Activated T-helper 17 cell treated with anti-CD3 and anti-CD28 coated beads, Interleukin-2, amount 50 U/mL, for 72 hours (primary cell): ENCODE measurements around the gene FARP1. TPM values are rescaled to one million over a fixed set of nuclear protein-coding genes. Genes with fewer than 3 reads are reported as not detected.
"Not testable (repeated sequence)": the region's sequence is repeated elsewhere in the genome, so short reads cannot be mapped to it uniquely, and the experiment has no call there.

ENCODE experiments used
- ATAC-seq: fragments of 150-1000 bp; cut with Tn5 transposase; replicated peaks from 2 replicates; pipeline ENCODE4 v1.10.0; 2021; ENCODE audit warnings: mild to moderate bottlenecking, moderate library complexity
- H3K27ac Mint-ChIP-seq: one replicate; pipeline ENCODE4 v1.8.0; 2022; ENCODE audit warnings: mixed read lengths
- H3K27me3 Mint-ChIP-seq: one replicate; pipeline ENCODE4 v1.8.0; 2022; ENCODE audit warnings: mixed read lengths
- H3K36me3 Mint-ChIP-seq: one replicate; pipeline ENCODE4 v1.8.0; 2022; ENCODE audit warnings: low read depth, mild to moderate bottlenecking, mixed read lengths
- H3K4me1 Mint-ChIP-seq: one replicate; pipeline ENCODE4 v1.8.0; 2022; ENCODE audit warnings: mixed read lengths
- H3K4me3 Mint-ChIP-seq: one replicate; pipeline ENCODE4 v1.8.0; 2022; ENCODE audit warnings: mild to moderate bottlenecking, mixed read lengths
- H3K9me3 Mint-ChIP-seq: one replicate; pipeline ENCODE4 v1.8.0; 2022; ENCODE audit warnings: mixed read lengths
- total RNA-seq, 2 donors: library from RNA; stranded (reverse); gene quantifications; one replicate each; pipeline ENCODE4 v1.2.3, GENCODE V29; 2022

The FARP1 gene
- total RNA-seq, 2 donors from 2014 or later, result 1.1 to 1.7 TPM

DNA sequence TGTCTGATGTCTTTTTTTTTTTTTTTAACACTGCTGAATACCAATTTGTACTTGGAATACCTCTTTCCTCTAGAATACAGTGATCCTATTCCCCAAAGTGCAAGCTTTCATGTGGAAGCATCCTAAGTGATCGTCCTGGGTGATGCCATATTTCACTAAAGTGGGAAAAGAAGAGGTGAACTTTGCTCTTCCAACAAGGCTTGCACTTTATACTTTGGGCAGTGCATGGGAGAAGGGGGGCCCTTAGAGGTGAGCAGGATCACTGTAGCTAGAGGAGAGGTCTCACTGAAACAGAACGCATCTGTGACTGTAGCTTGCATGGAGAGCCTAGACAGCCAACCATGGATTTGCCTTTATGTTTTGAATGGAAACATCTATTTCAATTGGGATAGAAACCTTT is 260.2 kb downstream of the FARP1 start:
- ATAC-seq, result no peak
- Mint-ChIP-seq H3K36me3 (no peaks in the 10 kb centered on the region), H3K27me3 (peaks cover 3% of the 10 kb centered on the region), H3K9me3 (no peaks in the 10 kb centered on the region), H3K4me1 (no peaks in the 10 kb centered on the region), H3K27ac (no peak overlapping the region), H3K4me3 (no peak overlapping the region)

DNA sequence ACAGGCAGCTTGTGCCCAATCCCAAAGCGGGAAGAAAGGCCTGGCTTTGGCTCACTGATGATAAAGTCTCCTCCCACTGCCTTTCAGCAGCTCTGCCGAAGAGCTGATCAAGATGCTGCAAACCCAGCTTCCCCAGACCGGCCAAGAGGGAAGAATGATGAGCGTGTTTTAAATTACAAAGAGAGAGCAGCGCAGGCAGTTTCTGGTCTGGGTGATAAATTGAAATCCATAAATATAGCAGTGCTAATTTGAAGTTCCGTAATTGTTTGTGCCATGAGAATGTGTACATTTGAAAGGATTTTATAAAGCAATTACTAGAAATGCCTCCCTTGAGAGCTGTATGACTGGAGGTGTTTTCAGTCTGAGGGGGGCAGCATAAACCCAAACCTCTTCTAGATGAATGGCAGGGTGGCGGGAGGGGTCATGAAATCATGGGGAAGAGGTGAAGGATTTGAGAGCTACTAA is 262.2 kb downstream of the FARP1 start:
- H3K27me3 Mint-ChIP-seq, result peaks cover 3% of the 10 kb centered on the region
- no peak overlapping the region for H3K27ac Mint-ChIP-seq
- no peak overlapping the region for H3K4me3 Mint-ChIP-seq
- no peaks in the 10 kb centered on the region for H3K4me1 Mint-ChIP-seq
- no peaks in the 10 kb centered on the region for H3K36me3 Mint-ChIP-seq
- ATAC-seq, result no peak
- no peaks in the 10 kb centered on the region for H3K9me3 Mint-ChIP-seq

DNA sequence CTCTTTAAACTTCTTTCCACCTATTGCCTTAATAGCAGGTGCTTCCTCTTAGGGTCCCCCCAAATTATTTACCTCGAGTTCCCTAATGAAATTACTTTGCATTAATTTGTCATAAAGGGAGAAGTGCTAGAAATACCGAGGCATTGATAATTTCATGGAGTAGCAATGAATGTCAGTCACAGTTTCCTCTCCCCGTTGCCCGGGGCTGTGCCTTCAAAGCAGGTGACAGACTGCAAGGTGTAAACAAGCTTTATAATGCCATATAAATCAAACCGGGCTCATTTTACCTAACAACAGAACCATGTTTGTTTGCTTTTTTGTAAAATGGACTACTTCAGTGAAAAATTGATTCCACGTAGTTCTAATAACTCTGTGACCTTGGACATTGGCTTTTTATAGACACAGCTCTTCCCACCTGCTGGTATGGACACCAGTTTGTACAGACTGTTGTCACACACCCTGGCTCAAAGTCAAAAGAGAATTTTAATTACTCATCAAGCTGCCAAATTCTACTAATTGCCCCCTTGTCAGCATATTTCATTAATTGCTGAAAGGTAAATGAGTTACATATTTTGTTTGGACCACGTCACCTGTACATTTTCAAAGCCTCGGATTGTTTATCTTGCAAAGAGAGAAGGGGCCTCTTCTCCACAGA is 262.9 kb downstream of the FARP1 start:
- no peak for ATAC-seq
- Mint-ChIP-seq H3K4me3 (no peak overlapping the region), H3K9me3 (no peaks in the 10 kb centered on the region)

DNA sequence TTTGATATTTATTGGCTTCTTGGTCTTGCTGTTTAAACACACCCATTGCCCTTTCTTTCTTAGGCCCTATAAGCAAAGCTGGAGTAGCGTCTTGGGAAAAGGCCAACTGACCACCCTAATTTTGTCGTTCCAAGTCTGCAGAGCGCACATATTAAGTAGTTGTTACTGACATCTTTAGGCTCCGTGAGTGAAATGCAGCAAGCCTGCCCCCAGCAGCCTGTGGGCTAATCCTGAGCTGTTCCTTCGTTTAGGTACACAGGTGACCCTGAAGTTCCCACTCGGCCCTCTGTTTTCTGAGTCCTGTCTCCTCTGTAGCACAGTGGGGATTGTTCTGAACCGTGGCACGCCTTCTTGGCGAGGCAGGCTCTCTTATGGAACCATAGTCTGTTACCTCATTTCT is 263.5 kb downstream of the FARP1 start:
- ATAC-seq, result no peak
- H3K9me3 Mint-ChIP-seq, result no peaks in the 10 kb centered on the region
- H3K27ac Mint-ChIP-seq, result no peak overlapping the region
- H3K36me3 Mint-ChIP-seq, result no peaks in the 10 kb centered on the region
- no peak overlapping the region for H3K4me3 Mint-ChIP-seq
- H3K27me3 Mint-ChIP-seq, result peaks cover 6% of the 10 kb centered on the region
- H3K4me1 Mint-ChIP-seq, result no peaks in the 10 kb centered on the region

More for the DNA sequence above, 262.9 kb downstream of the FARP1 start:
- H3K27ac Mint-ChIP-seq, result no peak overlapping the region
- no peaks in the 10 kb centered on the region for H3K4me1 Mint-ChIP-seq
- peaks cover 3% of the 10 kb centered on the region for H3K27me3 Mint-ChIP-seq
- no peaks in the 10 kb centered on the region for H3K36me3 Mint-ChIP-seq

DNA sequence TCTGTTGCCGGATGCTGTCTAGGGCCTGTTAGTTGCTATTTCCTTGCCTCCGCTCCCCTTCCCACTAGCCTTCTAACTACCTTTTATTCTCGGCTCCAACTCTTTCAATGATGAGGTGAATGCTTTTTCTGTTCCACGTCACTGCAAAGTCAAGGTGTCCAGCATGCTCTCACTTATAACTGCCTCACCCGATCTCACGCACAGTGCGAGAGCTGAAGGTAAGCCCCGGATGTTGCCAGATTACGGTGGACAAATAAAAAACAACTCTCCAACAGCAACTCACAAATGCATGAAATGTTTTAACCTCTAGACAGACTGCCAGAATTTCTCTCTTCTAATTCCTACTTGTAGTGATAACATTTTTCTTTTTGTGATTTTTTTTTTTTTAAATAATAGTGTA is 264.1 kb downstream of the FARP1 start:
- peaks cover 9% of the 10 kb centered on the region for H3K27me3 Mint-ChIP-seq
- H3K4me3 Mint-ChIP-seq, result no peak overlapping the region
- H3K4me1 Mint-ChIP-seq, result peaks cover 4% of the 10 kb centered on the region
- no peak overlapping the region for H3K27ac Mint-ChIP-seq
- no peaks in the 10 kb centered on the region for H3K36me3 Mint-ChIP-seq
- no peaks in the 10 kb centered on the region for H3K9me3 Mint-ChIP-seq
- ATAC-seq, result no peak

DNA sequence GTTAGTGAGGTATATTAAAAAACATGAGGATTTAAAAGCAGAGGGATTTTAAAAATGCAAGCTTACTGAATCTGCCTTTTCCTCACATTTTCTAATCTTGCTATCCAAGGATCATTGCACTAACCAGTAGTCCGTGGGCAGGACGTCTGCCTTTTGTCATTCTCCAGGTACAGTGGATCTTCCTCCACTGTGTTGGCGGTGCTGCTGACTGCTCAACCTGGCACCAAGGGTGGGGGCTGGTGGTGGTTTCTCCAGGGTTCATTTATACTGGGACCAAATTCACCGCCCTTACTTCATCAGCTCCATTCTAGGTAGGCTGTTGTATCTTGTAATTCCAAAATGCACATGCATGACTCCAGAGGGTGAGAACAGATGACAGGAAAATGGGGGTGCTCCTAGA is 264.7 kb downstream of the FARP1 start:
- ATAC-seq, result no peak
- no peaks in the 10 kb centered on the region for H3K9me3 Mint-ChIP-seq
- no peak overlapping the region for H3K27ac Mint-ChIP-seq
- H3K27me3 Mint-ChIP-seq, result peaks cover 12% of the 10 kb centered on the region
- no peak overlapping the region for H3K4me3 Mint-ChIP-seq
- H3K4me1 Mint-ChIP-seq, result peaks cover 6% of the 10 kb centered on the region
- no peaks in the 10 kb centered on the region for H3K36me3 Mint-ChIP-seq

DNA sequence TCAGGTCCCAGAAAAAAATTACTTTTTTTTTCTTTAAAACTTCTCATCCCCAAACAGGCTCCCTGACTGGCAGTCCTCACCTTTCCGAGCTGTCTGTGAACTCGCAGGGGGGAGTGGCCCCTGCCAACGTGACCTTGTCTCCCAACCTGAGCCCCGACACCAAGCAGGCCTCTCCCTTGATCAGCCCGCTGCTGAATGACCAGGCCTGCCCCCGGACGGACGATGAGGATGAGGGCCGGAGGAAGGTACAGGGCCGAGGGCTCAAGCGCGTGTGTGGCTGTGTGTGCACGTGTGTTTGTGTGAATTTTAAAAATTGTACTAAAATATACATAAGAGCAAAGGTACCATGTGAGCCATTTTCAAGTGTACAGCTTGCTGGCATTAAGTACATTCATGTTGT is 266.4 kb downstream of the FARP1 start:
- Mint-ChIP-seq H3K4me1 (peaks cover 6% of the 10 kb centered on the region), H3K27ac (no peak overlapping the region), H3K36me3 (no peaks in the 10 kb centered on the region), H3K4me3 (no peak overlapping the region), H3K9me3 (no peaks in the 10 kb centered on the region), H3K27me3 (peaks cover 22% of the 10 kb centered on the region)
- no peak for ATAC-seq

DNA sequence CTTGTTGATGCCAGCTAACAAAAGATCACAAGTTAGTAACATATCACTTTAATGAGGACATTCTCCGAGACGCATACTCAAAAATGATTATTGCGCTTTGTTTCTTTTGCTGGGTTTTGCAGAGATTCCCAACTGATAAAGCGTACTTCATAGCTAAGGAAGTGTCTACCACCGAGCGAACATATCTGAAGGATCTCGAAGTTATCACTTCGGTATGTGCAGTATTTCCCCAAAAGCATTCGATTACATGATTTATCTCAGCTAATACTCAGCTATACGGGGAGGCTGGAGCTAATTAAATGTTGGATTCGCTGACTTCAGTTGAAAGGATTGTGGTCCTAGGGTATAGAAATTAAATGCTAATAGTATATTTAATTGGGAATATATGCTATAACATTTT is 267.7 kb downstream of the FARP1 start:
- ATAC-seq, result no peak
- peaks cover 6% of the 10 kb centered on the region for H3K4me1 Mint-ChIP-seq
- H3K36me3 Mint-ChIP-seq, result no peaks in the 10 kb centered on the region
- H3K27me3 Mint-ChIP-seq, result peaks cover 23% of the 10 kb centered on the region
- H3K4me3 Mint-ChIP-seq, result no peak overlapping the region
- H3K9me3 Mint-ChIP-seq, result no peaks in the 10 kb centered on the region
- no peak overlapping the region for H3K27ac Mint-ChIP-seq

DNA sequence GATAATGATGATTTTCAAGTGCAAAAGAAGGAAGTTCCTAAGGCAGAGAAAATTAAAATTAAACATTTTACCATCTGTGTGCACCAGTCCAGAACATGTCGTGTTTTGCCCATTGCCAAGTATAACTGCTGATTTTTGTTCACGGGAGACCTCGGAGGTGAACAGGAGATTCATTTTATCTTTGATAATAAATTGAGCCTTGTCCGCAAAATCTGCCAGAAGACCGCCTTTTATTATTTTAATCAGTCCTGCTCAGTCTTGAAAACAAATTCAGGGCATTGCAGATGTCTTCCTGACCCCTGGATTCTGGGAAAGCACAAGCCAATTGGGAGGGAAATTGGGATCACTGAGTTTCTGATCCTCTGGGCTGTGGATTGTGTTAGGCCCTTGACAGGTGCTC is 268.1 kb downstream of the FARP1 start:
- Mint-ChIP-seq H3K4me1 (peaks cover 6% of the 10 kb centered on the region), H3K27me3 (peaks cover 23% of the 10 kb centered on the region), H3K4me3 (peak overlapping the region; percentile 62), H3K9me3 (no peaks in the 10 kb centered on the region), H3K27ac (no peak overlapping the region), H3K36me3 (no peaks in the 10 kb centered on the region)
- ATAC-seq, result no peak

DNA sequence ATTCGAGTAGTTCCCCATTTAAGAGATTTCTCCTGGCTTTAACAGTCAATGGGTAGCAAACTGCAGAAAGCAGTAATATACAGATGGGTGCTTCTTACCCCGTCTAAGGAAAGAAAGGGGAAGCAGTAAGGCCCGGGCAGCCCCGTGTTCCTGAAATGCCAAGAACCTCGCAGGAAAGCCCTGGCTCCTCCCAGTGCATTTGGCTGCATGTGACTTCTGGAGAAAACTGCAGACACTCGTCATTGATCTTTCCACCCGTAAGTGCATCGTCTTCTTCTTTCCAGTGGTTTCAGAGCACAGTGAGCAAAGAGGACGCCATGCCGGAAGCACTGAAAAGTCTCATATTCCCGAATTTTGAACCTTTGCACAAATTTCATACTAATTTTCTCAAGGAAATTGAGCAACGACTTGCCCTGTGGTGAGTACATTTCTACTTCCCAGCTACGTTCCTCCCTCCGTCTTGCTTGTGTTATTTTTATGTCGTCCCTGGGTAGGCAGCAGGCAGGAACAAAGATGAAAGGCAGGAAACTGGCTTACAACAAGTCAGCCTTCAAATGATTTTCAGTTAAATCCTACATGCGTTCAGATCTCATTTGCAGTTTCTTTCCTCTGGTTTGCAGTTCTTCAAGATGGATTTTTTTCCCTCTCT is 268.8 kb downstream of the FARP1 start:
- H3K36me3 Mint-ChIP-seq, result no peaks in the 10 kb centered on the region
- ATAC-seq, result no peak
- no peak overlapping the region for H3K27ac Mint-ChIP-seq
- peak overlapping the region; percentile 62 for H3K4me3 Mint-ChIP-seq
- peaks cover 6% of the 10 kb centered on the region for H3K4me1 Mint-ChIP-seq
- H3K9me3 Mint-ChIP-seq, result peaks cover under 1% of the 10 kb centered on the region
- H3K27me3 Mint-ChIP-seq, result peaks cover 23% of the 10 kb centered on the region

DNA sequence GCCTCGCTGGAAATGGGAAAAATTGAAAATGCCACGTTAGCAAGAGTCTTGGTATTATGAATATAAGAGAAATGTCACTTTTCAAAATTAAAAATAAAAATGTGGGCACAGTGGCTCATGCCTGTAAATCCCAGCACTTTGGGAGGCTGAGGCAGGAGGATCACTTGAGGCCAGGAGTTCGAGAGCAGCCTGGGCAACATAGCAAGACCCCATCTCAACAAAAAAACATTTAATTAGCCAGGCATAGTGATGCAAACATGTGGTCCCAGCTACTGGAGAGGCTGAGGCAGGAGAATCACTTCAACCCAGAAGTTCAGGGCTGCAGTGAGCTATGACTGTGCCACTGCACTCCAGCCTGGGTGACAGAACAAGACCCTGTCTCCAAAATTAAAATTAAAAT is 270.4 kb downstream of the FARP1 start:
- ATAC-seq, H3K4me1 Mint-ChIP-seq, H3K27ac Mint-ChIP-seq, H3K36me3 Mint-ChIP-seq, H3K9me3 Mint-ChIP-seq, H3K4me3 Mint-ChIP-seq: not testable (repeated sequence)
- peaks cover 27% of the 10 kb centered on the region for H3K27me3 Mint-ChIP-seq

DNA sequence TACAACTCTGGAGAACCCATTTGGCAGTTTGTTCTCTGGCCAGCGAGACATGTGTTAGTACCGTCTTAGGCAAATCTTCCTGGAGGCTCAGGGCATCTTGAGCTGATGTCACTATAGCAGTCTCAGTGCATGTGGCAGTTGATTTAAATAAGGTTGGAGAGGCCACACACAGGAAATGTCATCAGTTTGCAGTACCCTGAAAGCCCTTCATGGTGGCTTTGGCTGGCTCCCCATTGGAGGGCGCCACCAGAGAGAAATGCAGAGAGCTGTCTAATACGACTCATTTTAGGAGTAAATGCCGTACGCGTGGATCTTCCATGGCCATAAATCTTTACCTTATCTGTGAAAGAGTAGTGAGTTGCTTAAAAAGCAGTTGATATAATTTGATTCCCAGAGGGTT is 270.9 kb downstream of the FARP1 start:
- Mint-ChIP-seq H3K9me3 (peaks cover 5% of the 10 kb centered on the region), H3K4me1 (peaks cover 6% of the 10 kb centered on the region), H3K27ac (no peak overlapping the region), H3K4me3 (no peak overlapping the region), H3K27me3 (peaks cover 27% of the 10 kb centered on the region), H3K36me3 (no peaks in the 10 kb centered on the region)
- no peak for ATAC-seq

DNA sequence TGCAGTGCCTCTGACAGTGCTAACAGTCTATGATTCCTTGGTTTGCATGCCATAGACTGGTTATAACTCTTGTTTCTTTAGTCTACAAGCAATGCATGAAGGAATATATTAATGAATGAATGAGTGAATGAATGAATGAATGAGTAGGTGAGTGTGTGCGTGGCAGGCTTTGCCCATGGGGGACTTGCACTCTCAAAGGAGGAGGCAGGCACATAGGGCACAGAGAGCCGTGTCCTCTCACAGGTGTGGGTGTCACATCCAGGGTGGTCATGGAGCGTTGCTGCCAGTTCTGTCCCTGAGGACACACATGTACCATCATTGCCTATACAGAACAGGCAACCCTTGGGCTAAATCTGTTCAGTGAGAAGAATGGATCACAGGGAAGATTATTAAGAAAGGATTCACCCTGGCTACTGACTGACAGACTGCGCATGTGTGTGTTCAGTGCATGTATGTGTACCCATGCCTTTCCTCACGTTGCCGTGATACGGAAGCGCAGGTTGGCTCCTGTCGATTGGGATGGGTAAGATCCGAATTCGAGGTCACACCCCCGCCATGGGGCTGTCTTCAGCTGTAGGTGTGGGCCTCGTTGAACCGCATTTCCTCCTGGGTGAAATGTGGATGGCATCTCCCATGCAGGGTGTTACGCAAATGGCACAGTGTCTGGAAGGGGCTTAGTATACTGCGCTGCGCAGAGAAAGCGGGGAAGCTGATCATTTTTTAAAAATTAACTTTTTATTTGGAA is 272.6 kb downstream of the FARP1 start:
- no peak for ATAC-seq
- Mint-ChIP-seq H3K27me3 (peaks cover 32% of the 10 kb centered on the region), H3K9me3 (peaks cover 5% of the 10 kb centered on the region), H3K27ac (no peak overlapping the region), H3K4me1 (peaks cover 6% of the 10 kb centered on the region), H3K4me3 (no peak overlapping the region), H3K36me3 (no peaks in the 10 kb centered on the region)

DNA sequence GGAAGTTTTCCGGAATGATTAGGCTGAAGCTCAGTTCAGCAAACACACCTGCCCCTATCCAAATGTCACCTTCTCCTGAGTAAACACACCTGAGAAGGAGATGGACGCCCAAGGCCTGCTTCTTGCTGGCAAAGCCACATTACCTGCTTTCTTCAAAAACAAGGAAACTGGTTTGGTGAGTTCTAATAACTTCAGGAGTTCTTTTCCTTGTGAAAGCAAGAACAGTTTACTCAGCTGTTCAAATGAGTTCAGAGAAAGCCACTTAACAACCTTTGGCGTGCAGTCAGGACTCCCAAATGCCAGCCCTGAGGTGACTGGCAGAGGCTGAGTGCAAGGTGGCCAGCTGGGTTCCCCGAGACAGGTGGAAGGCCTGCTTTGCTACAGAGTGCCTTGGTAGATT is 273.5 kb downstream of the FARP1 start:
- no peaks in the 10 kb centered on the region for H3K36me3 Mint-ChIP-seq
- no peak for ATAC-seq
- H3K27me3 Mint-ChIP-seq, result peaks cover 29% of the 10 kb centered on the region
- no peak overlapping the region for H3K4me3 Mint-ChIP-seq
- peaks cover 5% of the 10 kb centered on the region for H3K9me3 Mint-ChIP-seq
- no peak overlapping the region for H3K27ac Mint-ChIP-seq
- peaks cover 6% of the 10 kb centered on the region for H3K4me1 Mint-ChIP-seq
